Ishikawa (cell line): ENCODE measurements around the gene SSTR3.

Source experiments
- CEBPB ChIP-seq: IDR thresholded peaks from 2 replicates; pipeline ENCODE4 v1.6.1; 2012
- CREB1 ChIP-seq: IDR thresholded peaks from 2 replicates; pipeline ENCODE4 v1.6.1; 2012; ENCODE audit warnings: low read depth
- EP300 ChIP-seq: IDR thresholded peaks from 2 replicates; pipeline ENCODE4 v1.6.1; 2012; ENCODE audit warnings: borderline replicate concordance
- FOXM1 ChIP-seq: IDR thresholded peaks from 2 replicates; pipeline ENCODE4 v1.6.1; 2012; ENCODE audit warnings: low read depth, borderline replicate concordance
- NFIC ChIP-seq: IDR thresholded peaks from 2 replicates; pipeline ENCODE4 v1.6.1; 2012
- RAD21 ChIP-seq: IDR thresholded peaks from 2 replicates; pipeline ENCODE4 v1.6.1; 2012; ENCODE audit warnings: low read depth
- TAF1 ChIP-seq: IDR thresholded peaks from 2 replicates; pipeline ENCODE4 v1.6.1; 2012; ENCODE audit warnings: low read depth, mild to moderate bottlenecking
- TEAD4 ChIP-seq: IDR thresholded peaks from 2 replicates; pipeline ENCODE4 v1.6.1; 2012
- YY1 ChIP-seq: IDR thresholded peaks from 2 replicates; pipeline ENCODE4 v1.6.1; 2012; ENCODE audit warnings: low read depth
- ZBTB7A ChIP-seq: IDR thresholded peaks from 2 replicates; pipeline ENCODE4 v1.6.1; 2012; ENCODE audit warnings: low read depth
- TF ChIP-seq, protein P1 (sequence below): IDR thresholded peaks from 2 replicates; pipeline ENCODE4 v1.6.1; 2012
- TF ChIP-seq, protein P2 (sequence below): IDR thresholded peaks from 2 replicates; pipeline ENCODE4 v1.6.1; 2012; ENCODE audit warnings: low read depth, mild to moderate bottlenecking
- TF ChIP-seq, protein P3 (sequence below): IDR thresholded peaks from 2 replicates; pipeline ENCODE4 v1.6.1; 2012

Gene SSTR3

DNA sequence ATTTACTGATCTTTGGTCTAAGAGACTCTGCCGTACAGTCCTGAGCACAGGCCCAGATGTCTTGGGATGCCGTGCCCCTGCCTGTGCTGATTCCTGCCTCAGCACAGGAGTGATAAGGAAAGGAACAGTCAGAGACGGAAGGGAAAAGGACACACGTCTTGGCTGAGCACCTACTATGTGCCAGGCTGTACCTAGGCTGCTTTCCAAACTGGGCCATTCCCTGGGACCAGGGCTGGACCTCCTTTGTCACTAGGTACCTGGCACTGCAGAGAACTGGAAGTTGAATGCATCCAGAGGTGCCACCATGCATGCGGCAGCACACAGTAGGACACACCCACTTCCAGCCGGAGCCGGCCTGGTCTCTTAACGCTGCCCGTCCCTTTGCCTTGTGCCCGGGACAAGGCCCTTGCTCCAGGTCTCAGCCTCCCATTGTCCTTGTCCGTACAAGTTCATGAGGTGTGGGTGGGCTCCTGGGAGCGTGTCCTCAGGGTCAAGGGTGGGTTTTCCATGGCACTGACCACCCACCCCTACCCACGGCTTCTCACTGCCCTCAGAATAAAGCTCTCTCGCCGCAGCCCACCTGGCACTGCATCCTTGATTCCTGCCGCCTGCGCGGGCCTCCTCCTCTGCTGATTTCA is 1.1 kb upstream of the SSTR3 start:
- TF ChIP-seq TAF1 (no peak), NFIC (no peak), ZBTB7A (no peak), RAD21 (no peak)
- TF ChIP-seq, protein P1, sequence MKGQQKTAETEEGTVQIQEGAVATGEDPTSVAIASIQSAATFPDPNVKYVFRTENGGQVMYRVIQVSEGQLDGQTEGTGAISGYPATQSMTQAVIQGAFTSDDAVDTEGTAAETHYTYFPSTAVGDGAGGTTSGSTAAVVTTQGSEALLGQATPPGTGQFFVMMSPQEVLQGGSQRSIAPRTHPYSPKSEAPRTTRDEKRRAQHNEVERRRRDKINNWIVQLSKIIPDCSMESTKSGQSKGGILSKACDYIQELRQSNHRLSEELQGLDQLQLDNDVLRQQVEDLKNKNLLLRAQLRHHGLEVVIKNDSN = no peak
- TF ChIP-seq, protein P2, sequence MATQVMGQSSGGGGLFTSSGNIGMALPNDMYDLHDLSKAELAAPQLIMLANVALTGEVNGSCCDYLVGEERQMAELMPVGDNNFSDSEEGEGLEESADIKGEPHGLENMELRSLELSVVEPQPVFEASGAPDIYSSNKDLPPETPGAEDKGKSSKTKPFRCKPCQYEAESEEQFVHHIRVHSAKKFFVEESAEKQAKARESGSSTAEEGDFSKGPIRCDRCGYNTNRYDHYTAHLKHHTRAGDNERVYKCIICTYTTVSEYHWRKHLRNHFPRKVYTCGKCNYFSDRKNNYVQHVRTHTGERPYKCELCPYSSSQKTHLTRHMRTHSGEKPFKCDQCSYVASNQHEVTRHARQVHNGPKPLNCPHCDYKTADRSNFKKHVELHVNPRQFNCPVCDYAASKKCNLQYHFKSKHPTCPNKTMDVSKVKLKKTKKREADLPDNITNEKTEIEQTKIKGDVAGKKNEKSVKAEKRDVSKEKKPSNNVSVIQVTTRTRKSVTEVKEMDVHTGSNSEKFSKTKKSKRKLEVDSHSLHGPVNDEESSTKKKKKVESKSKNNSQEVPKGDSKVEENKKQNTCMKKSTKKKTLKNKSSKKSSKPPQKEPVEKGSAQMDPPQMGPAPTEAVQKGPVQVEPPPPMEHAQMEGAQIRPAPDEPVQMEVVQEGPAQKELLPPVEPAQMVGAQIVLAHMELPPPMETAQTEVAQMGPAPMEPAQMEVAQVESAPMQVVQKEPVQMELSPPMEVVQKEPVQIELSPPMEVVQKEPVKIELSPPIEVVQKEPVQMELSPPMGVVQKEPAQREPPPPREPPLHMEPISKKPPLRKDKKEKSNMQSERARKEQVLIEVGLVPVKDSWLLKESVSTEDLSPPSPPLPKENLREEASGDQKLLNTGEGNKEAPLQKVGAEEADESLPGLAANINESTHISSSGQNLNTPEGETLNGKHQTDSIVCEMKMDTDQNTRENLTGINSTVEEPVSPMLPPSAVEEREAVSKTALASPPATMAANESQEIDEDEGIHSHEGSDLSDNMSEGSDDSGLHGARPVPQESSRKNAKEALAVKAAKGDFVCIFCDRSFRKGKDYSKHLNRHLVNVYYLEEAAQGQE = no peak

DNA sequence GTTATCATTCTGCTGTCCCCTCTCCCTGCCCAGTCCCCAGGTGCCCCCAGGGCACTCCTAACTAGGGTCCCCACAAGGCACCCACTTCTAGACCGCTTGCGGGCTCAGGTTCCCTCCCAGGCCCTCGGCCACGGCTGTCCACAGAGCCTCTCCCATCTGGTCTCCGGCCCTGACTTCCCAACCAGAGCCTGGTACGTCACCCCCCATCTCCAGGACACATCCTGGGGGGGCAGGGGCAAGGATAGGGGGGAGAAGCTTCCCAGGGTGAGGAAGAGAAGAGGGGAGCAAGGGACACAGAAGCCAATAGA is 457 bp downstream of the SSTR3 start:
- TF ChIP-seq NFIC = no peak

DNA sequence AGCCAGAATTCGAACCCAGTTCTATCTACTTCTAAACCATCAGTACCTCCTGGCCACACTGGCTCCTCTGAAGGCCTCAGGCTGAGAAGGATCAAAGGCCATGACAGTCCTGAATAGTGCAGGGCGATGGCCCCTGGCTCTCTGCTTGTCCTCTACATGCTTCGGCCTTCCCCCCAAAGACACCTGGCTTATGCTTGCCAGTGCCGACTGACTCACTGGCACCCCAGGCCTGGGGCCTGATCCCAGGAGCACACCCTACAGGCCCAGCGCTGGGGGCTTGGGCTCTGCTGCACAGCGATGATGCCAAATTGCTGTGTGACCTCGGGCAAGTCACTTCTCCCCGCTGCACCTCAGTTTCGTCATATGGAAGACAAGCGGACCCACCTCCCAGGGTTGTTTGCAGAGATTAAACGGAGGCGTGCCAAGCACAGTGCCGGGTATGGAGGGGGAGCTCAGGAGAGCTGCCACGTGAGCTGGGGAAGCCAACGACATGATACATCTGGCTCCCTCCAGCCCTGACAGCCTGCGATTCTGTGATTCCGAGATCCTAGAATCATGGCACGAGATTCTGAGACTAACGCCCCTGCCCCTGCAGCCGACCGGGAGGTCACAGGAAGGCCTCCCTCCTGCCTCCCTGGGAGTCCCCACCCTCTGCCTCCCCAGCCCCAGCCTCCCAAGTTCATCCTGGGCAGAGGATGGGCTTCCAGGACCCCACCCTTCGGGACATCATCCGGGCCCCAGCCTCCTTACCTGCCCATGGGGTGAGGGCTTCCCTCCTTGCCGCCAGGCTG is 1.0 kb downstream of the SSTR3 start:
- TF ChIP-seq TAF1 = no peak
- TF ChIP-seq FOXM1 = no peak
- TF ChIP-seq, protein P3, sequence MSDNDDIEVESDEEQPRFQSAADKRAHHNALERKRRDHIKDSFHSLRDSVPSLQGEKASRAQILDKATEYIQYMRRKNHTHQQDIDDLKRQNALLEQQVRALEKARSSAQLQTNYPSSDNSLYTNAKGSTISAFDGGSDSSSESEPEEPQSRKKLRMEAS = no peak
- TF ChIP-seq YY1 = no peak
- no peak for TF ChIP-seq ZBTB7A
- TF ChIP-seq TEAD4 = no peak
- TF ChIP-seq, protein P2 = no peak
- no peak for TF ChIP-seq CREB1
- no peak for TF ChIP-seq EP300
- TF ChIP-seq NFIC = no peak
- no peak for TF ChIP-seq RAD21
- TF ChIP-seq, protein P1 = no peak

DNA sequence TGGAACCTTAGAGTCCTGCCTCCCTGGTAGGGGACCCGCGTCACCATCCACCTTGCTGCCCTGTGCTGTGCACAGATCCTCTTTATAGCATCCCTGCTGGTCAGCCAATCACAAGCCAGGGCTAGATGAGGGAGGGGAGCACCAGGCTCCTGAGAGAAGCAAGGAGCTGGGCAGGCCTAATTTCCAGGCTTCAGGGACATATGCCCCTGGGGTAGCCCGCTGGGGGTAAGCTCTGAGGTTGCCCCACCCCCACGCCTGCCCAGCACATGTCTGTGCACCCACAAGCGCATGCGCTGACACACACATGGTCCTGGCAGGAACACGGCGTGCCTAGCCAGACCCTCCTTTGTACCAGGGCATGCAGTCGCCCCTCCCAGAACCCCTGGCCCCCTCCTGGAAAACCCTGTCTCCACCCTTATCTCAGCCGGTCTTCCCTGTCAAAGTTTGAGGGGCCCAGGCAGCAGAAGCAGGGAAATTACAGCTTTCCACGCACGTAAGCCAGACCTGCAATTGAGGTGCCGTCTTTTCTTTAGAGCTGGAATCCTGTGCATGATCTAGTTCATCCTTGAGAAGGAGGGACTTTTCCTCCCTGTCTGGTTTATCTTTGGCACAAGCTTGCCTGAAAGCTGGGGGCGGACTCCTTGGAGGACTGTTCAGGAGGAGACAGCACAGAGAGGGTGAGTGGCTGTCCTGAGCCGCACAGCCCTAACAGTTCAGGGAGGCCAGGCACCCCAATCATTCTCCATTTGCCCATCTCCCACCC is 2.1 kb downstream of the SSTR3 start:
- TF ChIP-seq TEAD4 (no peak), CEBPB (no peak), TAF1 (no peak), RAD21 (no peak)
- TF ChIP-seq, protein P2 = no peak
- TF ChIP-seq, protein P3 = no peak
